T-helper 9 cell (primary cell): ENCODE data around the gene ISG20L2.

Experiments
- DNase-seq: peaks from one replicate; pipeline ENCODE4 v3.0.0-alpha.2; 2020

The ISG20L2 gene

DNA sequence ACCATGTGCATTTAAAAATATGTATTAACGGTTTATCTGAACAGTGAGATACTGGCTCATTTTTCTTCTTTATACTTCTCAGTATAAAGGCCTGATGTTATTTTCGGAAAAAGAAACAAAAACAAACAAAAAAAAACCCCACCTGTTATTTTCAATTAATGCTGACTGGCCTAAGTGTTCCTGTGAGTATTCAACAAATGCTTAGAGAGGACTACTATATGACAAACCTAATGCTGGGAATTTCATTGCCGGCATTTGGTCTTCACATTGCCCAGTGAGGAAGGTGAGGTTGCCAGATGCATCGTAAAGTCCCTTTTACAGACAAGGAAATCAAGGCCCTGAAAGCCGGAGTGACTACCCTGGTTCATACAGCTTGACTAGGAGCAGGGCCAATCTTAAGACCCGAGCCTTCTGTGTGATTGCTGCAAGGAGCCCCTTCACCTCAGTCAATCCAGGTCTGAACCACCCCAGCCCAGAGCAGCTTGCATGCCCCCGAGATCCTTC, 11.7 kb upstream of the ISG20L2 start:
- DNase-seq: no peak

DNA sequence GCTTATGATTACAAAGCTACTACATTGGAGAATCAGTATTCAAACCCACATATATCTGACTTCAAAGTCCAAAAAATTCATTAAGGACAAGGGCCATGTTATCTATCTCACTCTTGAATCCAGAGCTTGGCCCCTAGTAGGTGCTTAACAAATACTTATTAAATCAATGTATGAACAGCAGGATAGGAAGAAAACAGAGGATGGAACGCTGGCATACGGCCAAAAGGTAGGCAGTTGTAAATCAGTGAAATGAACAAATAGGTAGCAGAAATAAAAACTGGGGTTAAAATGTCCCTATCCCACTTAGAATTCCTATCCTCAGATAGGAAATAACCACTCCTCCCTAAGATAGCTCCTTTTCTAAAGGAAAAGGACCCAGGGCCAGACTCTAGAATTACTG, 10.3 kb upstream of the ISG20L2 start:
- no peak for DNase-seq

- DNase-seq: no peak
Measured at GRCh38 chr1:156738407-156738806, 9.8 kb upstream of the ISG20L2 start.

DNA sequence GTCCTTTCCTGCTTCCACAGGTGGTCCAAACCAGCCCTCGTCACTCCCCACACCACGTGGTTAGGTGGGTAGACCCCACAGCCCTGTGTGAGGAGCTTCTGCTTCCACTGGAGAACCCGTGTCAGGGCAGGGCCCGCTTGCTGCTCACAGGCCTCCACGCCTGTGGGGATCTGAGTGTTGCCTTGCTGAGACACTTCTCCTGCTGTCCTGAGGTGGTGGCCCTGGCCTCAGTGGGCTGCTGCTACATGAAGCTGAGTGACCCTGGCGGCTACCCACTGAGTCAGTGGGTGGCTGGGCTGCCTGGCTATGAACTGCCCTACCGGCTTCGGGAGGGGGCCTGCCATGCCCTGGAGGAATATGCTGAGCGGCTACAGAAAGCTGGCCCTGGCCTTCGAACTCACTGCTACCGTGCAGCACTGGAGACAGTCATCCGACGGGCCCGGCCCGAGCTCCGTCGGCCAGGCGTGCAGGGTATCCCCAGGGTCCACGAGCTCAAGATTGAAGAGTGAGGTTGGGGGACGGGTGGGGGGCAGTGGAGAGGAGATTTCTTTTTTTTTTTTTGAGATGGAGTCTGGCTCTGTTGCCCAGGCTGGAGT, 5.5 kb upstream of the ISG20L2 start:
- no peak for DNase-seq

GRCh38 chr1:156727926-156728598, 504 bp downstream of the ISG20L2 start, which contains the start of gene METTL25B:
METTL25B (plus strand) TSS chr1:156728469; CDS start chr1:156729105, 636 bp downstream.
- DNase-seq: peak; percentile 61

DNA sequence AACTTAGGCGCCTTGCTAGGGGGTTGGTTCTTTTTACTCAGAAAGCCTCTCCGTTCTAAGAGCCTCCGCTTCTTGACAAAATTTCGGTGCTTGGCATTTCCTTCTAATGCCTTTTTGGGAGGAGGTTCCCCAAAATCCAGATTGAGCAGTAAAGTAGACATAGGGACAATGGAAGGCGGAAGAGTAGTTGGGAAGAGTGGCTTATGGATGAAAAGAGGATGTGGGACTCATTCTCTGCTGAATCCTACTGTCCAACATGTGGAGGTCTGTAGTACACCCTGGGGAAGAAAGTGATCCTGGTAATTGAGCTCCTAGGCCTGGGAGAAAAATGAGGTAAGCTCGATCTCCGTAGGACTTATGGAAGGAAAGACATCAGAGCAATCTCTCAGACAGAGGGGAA, 1.1 kb downstream of the ISG20L2 start:
- no peak for DNase-seq

GRCh38 chr1:156726549-156727226, 1.9 kb downstream of the ISG20L2 start:
- peak; percentile 40 for DNase-seq

- DNase-seq: peak; percentile 77
Measured at GRCh38 chr1:156725683-156726280, 2.8 kb downstream of the ISG20L2 start.

GRCh38 chr1:156721535-156721934, 7.0 kb downstream of the ISG20L2 start:
- DNase-seq: no peak

- no peak for DNase-seq
Measured at GRCh38 chr1:156721131-156721530, 7.4 kb downstream of the ISG20L2 start.

- DNase-seq: no peak
Measured at GRCh38 chr1:156717351-156717750, 11.2 kb downstream of the ISG20L2 start.

GRCh38 chr1:156714830-156715229, 13.7 kb downstream of the ISG20L2 start:
- no peak for DNase-seq

- no peak for DNase-seq
Measured at GRCh38 chr1:156712626-156713025, 15.9 kb downstream of the ISG20L2 start.

- no peak for DNase-seq
Measured at GRCh38 chr1:156711011-156711817, 17.4 kb downstream of the ISG20L2 start.

GRCh38 chr1:156709757-156710489, 18.6 kb downstream of the ISG20L2 start:
- no peak for DNase-seq

DNA sequence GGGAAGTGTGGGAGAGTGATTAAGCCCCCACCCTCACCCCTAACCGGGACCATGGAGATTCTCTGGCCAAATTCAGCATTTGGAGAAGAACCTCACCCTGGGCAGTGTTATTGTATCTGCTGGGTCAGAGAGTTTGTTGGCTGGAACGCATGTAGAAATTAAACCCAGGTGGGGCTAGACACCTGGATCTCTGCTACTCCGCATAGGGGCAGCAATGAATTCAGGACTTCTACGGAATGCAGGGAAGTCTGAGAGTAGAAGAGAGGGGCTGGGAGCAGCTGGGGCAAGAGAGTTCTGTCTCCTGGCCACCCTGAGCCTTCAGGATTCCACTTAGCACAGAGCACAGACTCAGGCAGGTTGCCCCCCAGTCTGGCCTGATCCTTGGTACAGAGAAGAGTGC, 19.5 kb downstream of the ISG20L2 start:
- no peak for DNase-seq

GRCh38 chr1:156708218-156708661, 20.3 kb downstream of the ISG20L2 start:
- no peak for DNase-seq

- no peak for DNase-seq
Measured at GRCh38 chr1:156707417-156708217, 20.9 kb downstream of the ISG20L2 start.

DNA sequence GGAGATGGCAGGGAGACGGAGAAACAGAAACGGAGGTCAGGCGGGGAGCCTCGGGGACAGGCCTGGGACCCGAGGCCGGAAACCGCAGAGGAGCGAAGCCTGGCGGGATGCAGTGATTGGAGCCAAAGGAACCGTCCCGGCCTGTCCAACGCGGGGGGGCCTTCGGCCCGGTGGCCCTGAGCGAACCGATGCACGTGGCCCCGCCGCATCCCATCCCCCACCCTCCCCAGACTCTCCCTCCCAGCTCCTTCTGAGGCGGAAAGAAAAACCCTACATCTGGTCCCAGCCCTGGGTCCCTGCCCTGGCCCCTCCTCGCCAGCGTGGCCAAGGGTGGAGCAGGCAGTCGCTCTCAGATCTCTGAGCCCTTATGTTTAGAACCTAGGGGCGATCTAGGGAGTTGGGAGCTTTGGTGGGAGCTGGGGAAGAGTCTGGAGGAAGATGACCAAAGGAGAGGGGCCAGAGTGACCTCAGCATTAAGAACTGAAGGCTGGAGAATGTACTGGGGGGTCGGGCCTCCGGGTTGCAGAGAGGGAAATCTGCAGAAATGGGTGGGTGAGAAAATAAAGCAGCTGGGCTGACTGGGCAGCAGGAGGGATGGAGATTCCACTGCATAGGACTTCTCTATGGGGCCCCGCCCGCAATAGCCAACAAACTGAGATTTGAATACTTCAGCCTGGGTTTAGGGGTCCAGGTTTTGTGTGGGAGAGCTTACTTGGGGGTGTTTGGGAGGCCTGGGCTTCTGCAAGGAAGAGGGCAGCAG, 21.7 kb downstream of the ISG20L2 start:
- DNase-seq: no peak
